Activated T-cell treated with anti-CD3 and anti-CD28 coated beads, Interleukin-2, amount 50 U/mL, for 4 hours (primary cell): ENCODE results near the gene SLC22A23. TPM values are rescaled to one million over a fixed set of nuclear protein-coding genes. Genes with fewer than 3 reads are reported as not detected.

Source experiments
- ATAC-seq, 2 donors: fragments of 200-7000 bp; cut with Tn5 transposase; one replicate each; pipeline ENCODE4 v1.10.0; 2021
- DNase-seq: peaks from one replicate; pipeline ENCODE4 v3.0.0-alpha.2; 2020
- H3K27me3 Mint-ChIP-seq: one replicate; pipeline ENCODE4 v1.8.0; 2021; ENCODE audit warnings: low read depth, mixed read lengths
- H3K36me3 Mint-ChIP-seq: one replicate; pipeline ENCODE4 v1.8.0; 2022; ENCODE audit warnings: mixed read lengths; ENCODE audit not compliant: insufficient read depth
- H3K4me1 Mint-ChIP-seq: one replicate; pipeline ENCODE4 v1.8.0; 2021; ENCODE audit warnings: low read depth, mixed read lengths
- H3K4me3 Mint-ChIP-seq: one replicate; pipeline ENCODE4 v1.8.0; 2021; ENCODE audit warnings: mild to moderate bottlenecking, moderate library complexity, mixed read lengths
- H3K9me3 Mint-ChIP-seq: one replicate; pipeline ENCODE4 v1.8.0; 2021; ENCODE audit warnings: mixed read lengths
- total RNA-seq, 3 donors: library from RNA; stranded (reverse); gene quantifications; one replicate each; pipeline ENCODE4 v1.2.1, GENCODE V29; 2021

SLC22A23 gene
- total RNA-seq, 3 donors from 2014 or later: 0.50 to 1.2 (median 0.54) TPM

DNA sequence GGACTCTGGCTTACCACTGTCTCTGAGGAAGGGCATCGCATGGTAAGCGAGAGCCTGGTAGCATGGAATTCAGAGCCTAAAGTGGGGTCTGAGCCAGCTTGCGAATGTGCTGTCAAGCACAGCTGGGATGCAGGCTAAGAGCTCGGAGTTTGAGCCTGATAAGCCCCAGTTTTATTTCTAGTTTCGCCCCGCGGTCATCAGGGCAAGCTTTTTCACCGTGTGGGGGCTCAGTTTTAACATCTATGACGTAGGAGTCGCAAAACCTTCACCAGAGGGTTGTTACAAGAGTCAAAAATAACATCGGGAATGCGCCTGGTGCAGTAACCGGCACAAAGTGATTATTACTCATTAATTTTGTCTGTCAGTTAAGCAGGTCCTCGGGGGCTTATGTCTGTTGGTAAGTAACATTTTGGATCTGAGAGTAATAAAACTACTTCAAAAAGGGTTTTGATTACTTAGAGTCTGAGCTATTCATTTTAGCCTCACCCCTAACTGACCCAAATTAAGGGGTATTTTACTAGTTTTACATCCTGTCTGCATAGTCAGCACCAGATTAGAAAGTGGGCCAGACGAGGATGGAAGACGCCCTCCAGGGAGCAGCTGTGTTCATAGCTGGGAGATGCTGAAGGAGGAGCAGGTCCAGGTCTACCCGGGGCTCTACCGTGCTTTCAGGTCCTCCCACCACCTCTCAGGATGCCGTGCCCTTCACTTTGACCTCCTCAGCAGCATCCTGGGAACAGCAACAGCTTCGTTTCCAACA, 29.7 kb downstream of the SLC22A23 start:
- H3K9me3 Mint-ChIP-seq: no peaks in the 10 kb centered on the region
- no peak overlapping the region for H3K4me3 Mint-ChIP-seq
- no peaks in the 10 kb centered on the region for H3K4me1 Mint-ChIP-seq
- ATAC-seq (no peak), DNase-seq (no peak)
- no peaks in the 10 kb centered on the region for H3K36me3 Mint-ChIP-seq
- peaks cover 3% of the 10 kb centered on the region for H3K27me3 Mint-ChIP-seq

DNA sequence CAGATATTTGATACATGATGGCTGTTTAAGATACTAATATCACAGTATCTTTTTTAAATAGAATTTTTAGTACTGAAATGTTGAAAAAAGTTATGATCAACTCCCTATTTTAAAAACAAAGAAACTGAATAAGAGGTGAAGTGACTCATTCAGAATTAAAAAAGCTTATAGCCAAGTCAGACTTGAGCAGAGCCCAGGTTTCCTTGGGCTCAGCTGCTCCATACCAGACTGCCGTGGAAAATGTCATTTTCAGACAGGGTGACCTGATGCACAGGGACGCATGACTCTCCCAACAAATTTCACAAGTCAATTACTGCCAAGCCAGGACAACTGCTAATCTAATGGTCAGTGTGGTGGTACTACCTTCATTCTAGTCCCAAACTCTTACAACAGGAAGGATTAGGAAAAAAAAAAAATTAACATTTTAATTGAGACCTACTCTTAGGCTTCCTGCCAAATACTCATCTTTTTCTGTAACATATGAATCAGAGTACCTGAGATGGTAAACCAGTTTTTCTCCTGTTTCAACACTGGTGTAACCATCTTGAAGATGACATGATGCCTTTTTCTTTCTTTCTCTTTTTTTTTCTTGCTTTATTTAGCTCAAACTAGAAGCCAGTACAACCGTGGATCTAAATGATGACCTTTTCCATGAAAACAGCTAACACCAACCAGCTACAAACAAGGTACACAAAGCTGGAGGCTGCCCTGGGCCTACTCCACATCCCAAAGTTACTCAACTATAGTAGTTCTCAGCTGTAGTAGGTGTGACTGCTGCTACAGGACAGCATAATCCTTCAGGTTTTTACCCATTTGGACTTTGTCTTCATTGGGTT, 30.5 kb downstream of the SLC22A23 start:
- H3K4me1 Mint-ChIP-seq: no peaks in the 10 kb centered on the region
- H3K9me3 Mint-ChIP-seq: no peaks in the 10 kb centered on the region
- ATAC-seq: no peak
- H3K4me3 Mint-ChIP-seq: no peak overlapping the region
- no peak for DNase-seq
- H3K27me3 Mint-ChIP-seq: peaks cover 3% of the 10 kb centered on the region
- no peaks in the 10 kb centered on the region for H3K36me3 Mint-ChIP-seq

DNA sequence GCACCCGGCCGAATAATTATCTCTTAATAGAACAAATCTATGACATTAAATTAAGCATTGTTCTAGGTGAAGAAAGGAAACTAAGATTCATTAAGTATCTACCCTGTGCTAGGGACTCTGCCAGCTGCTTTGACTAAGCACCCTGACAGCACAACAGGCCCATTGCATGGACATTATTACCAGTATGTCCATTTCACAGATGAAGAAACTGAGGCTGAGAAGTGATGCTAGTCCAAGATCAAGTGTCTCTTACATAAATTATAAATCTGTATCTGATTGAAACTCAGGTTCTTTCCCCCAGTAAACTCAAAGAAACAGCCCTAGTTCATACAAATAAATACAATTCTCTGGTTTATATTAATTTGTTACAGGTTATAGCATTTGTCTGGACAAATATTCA, 31.3 kb downstream of the SLC22A23 start:
- no peaks in the 10 kb centered on the region for H3K36me3 Mint-ChIP-seq
- ATAC-seq (no peak), DNase-seq (no peak)
- H3K4me3 Mint-ChIP-seq: no peak overlapping the region
- H3K4me1 Mint-ChIP-seq: no peaks in the 10 kb centered on the region
- peaks cover 3% of the 10 kb centered on the region for H3K27me3 Mint-ChIP-seq
- H3K9me3 Mint-ChIP-seq: no peaks in the 10 kb centered on the region

DNA sequence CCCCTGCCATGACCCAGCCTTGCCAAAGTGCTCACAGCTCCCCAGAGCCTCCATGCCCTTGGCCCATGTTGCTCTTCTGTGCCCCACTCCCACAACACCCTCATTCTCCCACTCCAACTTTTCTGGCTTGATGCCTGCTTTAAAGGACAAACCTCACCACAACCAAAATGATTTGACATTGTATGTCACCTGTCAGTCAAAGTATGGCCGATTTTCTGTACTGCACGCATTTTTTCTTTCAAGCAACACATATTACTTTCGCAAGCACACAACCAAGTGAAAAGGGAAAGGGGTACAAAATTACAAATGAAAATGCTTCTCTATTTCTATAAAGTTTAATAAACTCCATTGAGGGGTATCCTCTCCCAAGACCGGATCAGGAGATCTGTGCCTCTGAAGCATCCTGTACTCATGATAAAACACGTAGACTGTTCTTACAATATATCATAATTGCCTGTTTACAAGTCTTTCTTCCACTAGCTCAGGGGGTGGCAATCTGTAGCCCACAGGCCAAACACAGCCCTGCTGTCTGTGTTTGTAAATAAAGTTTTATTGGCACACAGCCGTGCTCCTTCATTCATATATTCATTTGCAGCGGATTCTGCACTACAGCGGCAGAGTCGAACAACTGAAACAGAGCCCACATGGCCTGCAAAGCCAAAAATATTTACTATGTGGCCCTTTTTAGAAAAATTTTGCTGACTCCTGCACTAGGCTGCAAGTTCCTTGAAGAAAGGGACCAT, 32.5 kb downstream of the SLC22A23 start:
- ATAC-seq: no peak
- Mint-ChIP-seq H3K4me3 (no peak overlapping the region), H3K9me3 (no peaks in the 10 kb centered on the region), H3K36me3 (no peaks in the 10 kb centered on the region), H3K4me1 (no peaks in the 10 kb centered on the region), H3K27me3 (peaks cover 3% of the 10 kb centered on the region)
- DNase-seq: no peak

DNA sequence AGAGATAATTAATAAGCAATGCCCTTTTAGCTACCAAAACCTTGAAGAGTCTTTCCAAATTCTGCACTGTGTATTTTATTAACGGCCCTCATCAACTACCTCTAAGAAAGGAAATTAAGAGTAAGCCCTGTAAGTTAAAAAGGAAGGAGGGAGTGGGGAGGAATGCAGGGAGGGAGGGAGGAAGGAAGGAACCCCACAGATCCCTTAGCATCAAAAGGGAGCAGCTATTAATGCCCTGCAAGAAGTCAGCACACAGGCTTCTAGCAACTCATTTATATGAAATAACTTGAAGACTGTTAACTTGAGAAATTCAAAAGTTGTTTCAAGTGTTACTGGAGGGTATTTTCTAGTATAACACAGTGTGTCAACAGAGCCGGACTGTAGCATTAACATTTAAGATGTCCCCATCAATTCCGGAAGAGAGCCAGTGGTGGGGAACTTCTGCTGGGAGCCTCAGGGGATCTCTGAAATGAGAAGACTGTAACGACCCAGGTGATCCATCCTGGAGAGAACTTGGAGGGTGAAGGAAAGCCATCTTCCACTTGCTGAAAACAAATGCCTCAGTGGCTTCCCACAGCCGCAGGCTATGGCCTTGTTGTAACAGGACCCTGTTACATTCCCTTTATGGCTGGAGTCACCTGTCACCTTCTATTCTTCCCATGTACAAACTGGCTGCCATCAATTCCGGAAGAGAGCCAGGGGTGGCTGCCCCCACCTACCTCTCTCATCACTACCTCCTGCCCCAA, 33.2 kb downstream of the SLC22A23 start:
- H3K36me3 Mint-ChIP-seq: no peaks in the 10 kb centered on the region
- no peak for ATAC-seq
- no peaks in the 10 kb centered on the region for H3K9me3 Mint-ChIP-seq
- no peak for DNase-seq
- H3K4me1 Mint-ChIP-seq: no peaks in the 10 kb centered on the region
- H3K27me3 Mint-ChIP-seq: peaks cover 3% of the 10 kb centered on the region
- no peak overlapping the region for H3K4me3 Mint-ChIP-seq

DNA sequence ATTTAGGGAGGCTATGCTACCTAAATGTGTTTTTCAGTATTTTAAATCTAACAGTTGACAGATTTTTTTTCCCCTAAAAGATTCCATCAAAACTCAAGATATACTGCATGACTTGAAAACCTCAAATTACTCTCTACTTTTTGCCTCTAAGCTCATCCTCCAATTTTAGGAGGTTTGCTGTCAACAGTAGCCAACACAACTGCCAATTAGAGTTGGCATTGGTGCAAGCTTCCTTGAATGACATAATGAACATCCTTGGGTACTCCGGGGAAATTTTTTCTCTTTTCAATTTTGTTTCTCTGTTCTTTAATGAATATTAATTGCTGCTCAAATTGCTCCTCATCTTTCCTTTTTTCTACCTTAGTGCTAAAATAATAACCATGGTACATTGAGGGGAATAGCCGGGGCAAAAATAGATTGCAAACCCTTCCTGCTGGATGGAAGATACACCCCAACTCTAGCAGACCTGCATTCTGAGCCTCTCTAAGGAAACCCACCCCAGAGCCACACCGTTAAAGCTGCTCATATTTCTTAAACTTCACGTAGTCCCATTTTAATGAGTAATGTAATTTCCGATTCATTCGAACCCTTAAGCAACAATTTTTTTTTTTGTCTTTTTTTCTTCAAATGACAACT, 34.3 kb downstream of the SLC22A23 start:
- no peak overlapping the region for H3K4me3 Mint-ChIP-seq
- DNase-seq (no peak), ATAC-seq (no peak)
- H3K27me3 Mint-ChIP-seq: peaks cover 3% of the 10 kb centered on the region
- H3K4me1 Mint-ChIP-seq: no peaks in the 10 kb centered on the region
- no peaks in the 10 kb centered on the region for H3K36me3 Mint-ChIP-seq
- H3K9me3 Mint-ChIP-seq: no peaks in the 10 kb centered on the region

DNA sequence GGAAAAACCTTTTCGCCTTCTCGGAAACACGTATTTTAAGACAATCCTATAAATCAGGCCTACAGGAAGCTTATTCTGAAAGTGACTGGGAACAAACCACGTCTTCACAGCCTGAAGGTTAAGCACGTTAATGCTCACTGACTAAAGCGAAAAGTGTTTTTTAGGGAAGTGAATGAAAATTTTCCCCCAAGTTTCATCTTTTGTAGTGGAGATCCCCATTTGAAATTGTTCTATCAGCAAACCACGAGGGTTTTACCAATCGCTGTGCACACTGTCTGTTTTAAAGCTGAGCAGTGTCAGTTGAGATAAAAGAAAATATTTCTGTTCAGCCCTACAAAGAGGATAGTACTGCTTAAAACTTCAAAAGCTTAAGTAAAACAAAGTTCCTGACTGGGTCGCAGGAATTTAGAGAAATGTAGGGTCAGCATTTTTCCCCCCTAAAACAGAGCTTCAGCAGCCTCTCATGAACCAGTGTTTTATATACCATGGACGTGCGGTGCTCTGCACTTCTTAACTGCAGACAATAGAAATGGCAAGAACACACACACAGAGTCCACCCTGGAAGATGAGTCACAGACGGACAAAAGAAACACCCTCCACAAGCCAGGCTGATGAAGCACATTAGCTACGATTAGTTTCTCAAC, 34.9 kb downstream of the SLC22A23 start:
- Mint-ChIP-seq H3K9me3 (no peaks in the 10 kb centered on the region), H3K4me3 (no peak overlapping the region), H3K36me3 (no peaks in the 10 kb centered on the region), H3K4me1 (no peaks in the 10 kb centered on the region), H3K27me3 (peaks cover 2% of the 10 kb centered on the region)
- no peak for DNase-seq
- ATAC-seq: no peak

DNA sequence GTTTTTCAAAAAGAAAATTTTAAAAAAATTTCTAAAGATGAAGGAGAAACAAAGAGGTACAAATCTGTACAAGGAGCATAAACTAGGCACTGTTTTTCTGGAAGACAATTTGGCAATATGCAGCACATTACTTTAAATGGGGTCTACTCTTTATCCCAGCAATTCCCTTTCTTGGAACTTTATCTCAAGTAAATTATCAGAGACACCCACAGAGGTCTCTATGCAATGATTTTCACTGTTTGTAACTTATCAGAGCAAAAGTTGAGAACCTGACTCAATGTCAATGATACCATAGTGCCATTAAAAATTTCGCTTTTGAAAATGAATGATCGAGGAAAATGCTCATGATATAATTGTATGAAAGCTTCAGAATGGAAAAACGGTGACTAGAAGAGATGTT, 35.7 kb downstream of the SLC22A23 start:
- no peak for ATAC-seq
- DNase-seq: no peak
- no peaks in the 10 kb centered on the region for H3K9me3 Mint-ChIP-seq
- no peaks in the 10 kb centered on the region for H3K36me3 Mint-ChIP-seq
- no peaks in the 10 kb centered on the region for H3K4me1 Mint-ChIP-seq
- no peaks in the 10 kb centered on the region for H3K27me3 Mint-ChIP-seq
- H3K4me3 Mint-ChIP-seq: no peak overlapping the region

DNA sequence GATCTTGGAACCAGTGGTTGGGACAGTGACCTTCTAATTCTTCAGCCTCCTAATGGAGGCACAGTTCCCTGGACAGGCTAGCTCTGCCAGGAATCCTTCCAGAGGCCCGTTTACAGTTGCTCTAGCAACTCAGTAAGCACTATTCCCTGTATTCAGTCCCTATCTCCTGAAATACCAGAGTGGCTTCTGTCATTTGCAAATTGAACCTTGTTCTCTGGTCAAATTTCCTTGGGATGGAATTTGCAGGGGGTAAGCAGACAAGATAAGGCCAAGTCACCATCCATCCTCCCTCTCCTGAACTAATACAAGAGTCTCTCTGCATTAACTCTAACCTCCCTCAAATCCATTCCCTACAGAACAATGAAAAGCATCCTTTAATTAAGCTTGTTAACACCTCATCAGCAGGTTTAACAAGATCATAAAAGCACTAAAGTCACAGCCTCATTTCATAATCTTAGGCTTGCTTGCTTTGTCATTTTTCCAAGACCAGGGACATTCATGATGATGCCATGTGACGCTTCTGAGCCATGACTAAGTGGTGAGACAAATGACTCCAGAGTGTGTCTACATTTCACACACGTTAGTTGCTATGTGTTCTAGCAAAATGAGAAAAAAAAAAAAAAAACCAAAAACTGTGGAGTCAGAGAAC, 37.1 kb downstream of the SLC22A23 start:
- H3K36me3 Mint-ChIP-seq: no peaks in the 10 kb centered on the region
- DNase-seq (no peak), ATAC-seq (no peak)
- H3K9me3 Mint-ChIP-seq: no peaks in the 10 kb centered on the region
- H3K4me3 Mint-ChIP-seq: no peak overlapping the region
- no peaks in the 10 kb centered on the region for H3K27me3 Mint-ChIP-seq
- H3K4me1 Mint-ChIP-seq: peaks cover 5% of the 10 kb centered on the region

DNA sequence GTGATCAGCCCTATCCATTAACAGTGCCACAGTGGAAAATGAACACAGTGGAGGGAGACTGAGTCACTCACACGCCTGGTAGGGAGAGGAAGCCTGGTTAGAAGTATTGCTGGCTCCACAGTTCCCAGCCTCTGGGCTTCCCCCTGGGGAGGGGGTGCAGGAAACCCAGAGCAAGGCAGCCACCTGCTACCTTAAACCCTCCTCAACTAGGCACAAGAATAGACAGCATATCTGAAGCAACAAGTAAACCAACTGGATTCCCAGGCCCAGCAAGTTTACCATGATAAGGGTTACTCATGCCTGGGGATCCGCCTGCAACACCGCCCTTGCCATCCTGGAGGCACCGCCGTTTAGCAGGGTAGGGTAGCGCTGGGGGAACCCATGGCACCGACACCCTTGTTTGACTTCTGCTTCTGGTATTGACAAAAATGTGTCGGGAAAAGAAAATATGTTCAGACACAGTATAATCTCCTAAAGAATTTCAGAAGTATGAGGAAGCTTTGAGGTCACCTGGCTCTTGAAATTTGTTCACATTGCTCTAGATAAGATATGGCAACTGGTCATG, 38.3 kb downstream of the SLC22A23 start:
- H3K36me3 Mint-ChIP-seq: no peaks in the 10 kb centered on the region
- no peak overlapping the region for H3K4me3 Mint-ChIP-seq
- no peak for ATAC-seq
- DNase-seq: no peak
- H3K4me1 Mint-ChIP-seq: peaks cover 10% of the 10 kb centered on the region
- H3K27me3 Mint-ChIP-seq: no peaks in the 10 kb centered on the region
- no peaks in the 10 kb centered on the region for H3K9me3 Mint-ChIP-seq

DNA sequence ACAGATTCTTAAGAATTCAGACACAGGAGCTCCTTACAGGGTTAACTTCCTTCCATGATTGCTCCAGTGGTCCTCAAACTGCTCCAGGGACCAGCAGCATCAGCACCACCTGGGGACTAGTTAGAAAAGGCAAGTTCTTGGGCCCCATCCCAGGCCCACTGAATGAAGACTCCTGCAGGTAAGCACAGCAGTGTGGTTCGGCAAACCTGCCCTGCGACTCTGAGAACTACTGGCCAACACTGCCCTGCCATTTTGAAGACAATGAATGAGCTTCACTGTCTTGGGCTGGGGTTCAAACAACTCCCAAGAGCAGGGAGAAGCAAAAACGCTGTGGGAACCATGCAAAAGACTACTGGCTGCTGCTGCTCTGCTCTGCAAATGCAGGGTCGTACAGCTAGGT, 39.4 kb downstream of the SLC22A23 start:
- Mint-ChIP-seq H3K36me3 (peaks cover 4% of the 10 kb centered on the region), H3K9me3 (no peaks in the 10 kb centered on the region), H3K4me1 (peaks cover 10% of the 10 kb centered on the region), H3K4me3 (no peak overlapping the region), H3K27me3 (no peaks in the 10 kb centered on the region)
- no peak for ATAC-seq
- DNase-seq: no peak

DNA sequence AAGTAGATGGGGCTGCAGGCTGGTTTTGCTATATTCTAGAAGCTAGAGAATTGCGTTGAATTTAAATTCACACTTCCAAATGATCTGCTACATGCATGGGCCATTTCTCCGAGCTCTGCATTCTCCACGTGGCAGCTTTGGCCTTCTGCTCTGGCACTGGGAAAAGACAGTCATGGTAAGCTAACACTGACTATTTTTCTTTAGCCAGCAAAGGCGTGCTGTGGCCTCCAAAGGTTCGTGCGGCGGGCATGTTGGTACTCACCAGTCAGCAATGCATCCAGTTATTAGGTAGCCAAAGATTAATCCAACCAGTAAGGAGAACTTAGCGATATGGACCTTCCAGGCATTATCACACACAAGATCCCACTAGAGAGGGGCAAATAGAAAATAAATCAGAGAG, 41.4 kb downstream of the SLC22A23 start:
- H3K36me3 Mint-ChIP-seq: peaks cover 4% of the 10 kb centered on the region
- DNase-seq (no peak), ATAC-seq (no peak)
- no peak overlapping the region for H3K4me3 Mint-ChIP-seq
- H3K9me3 Mint-ChIP-seq: no peaks in the 10 kb centered on the region
- peaks cover 15% of the 10 kb centered on the region for H3K4me1 Mint-ChIP-seq
- no peaks in the 10 kb centered on the region for H3K27me3 Mint-ChIP-seq

DNA sequence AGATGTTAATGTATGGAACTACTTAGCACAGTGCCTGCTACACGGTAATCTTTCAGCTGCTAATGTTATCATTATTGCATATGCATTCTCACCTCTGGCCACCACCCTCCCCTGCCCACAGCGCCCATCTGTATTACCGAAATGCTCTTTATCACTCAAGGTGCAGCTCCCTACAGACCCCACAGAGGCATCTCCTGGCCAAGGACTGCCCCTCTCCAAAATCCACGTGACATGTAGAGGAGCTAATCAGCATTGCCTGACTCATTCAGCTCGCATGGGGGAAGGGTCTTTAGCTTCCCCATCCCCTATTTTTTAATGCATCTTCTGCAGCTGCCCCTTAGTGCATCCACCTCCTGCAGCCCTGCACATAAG, 41.8 kb downstream of the SLC22A23 start:
- H3K27me3 Mint-ChIP-seq: no peaks in the 10 kb centered on the region
- no peak for DNase-seq
- no peak for ATAC-seq
- H3K36me3 Mint-ChIP-seq: peaks cover 4% of the 10 kb centered on the region
- H3K4me3 Mint-ChIP-seq: no peak overlapping the region
- H3K4me1 Mint-ChIP-seq: peaks cover 15% of the 10 kb centered on the region
- no peaks in the 10 kb centered on the region for H3K9me3 Mint-ChIP-seq
